Vagina (tissue), 2 donors: ENCODE measurements around the gene PTH2. TPM values are rescaled to one million over a fixed set of nuclear protein-coding genes. Genes with fewer than 3 reads are reported as not detected.

Experiments
- DNase-seq, 2 donors: peaks; one replicate each; pipeline ENCODE4 v3.0.0-alpha.2; 2017; ENCODE audit errors: extremely low spot score in 2 of 2
- H3K27ac ChIP-seq: fragments of 200-600 bp; sonication (generic); one replicate; pipeline ENCODE4 v1.5.1; 2019
- H3K27me3 ChIP-seq: fragments of 200-600 bp; sonication (generic); one replicate; pipeline ENCODE4 v1.5.1; 2019
- H3K36me3 ChIP-seq, 2 donors: fragments of 200-600 bp; sonication (generic); one replicate each; pipeline ENCODE4 v1.5.1; 2017 to 2019
- H3K4me1 ChIP-seq: fragments of 200-600 bp; sonication (generic); one replicate; pipeline ENCODE4 v1.5.1; 2019
- H3K4me3 ChIP-seq, 2 donors: fragments of 200-600 bp; sonication (generic); 1 replicate in 1 of 2; 2 replicates in 1 of 2; pipeline ENCODE4 v1.5.1; 2016 to 2019
- H3K9me3 ChIP-seq: fragments of 200-600 bp; sonication (generic); one replicate; pipeline ENCODE4 v1.5.1; 2019
- CTCF ChIP-seq, 3 experiments: fragments of 450-650 bp in 2 of 3; fragments of 200-600 bp in 1 of 3; sonication (generic) in 1 of 3; IDR thresholded peaks; one replicate each; pipeline ENCODE4 v1.5.1; 2017 to 2019; ENCODE audit warnings: antibody characterized with exemption in 3 of 3, mild to moderate bottlenecking in 2 of 3, moderate library complexity in 2 of 3
- POLR2A ChIP-seq, 2 donors: fragments of 450-650 bp; IDR thresholded peaks; one replicate each; pipeline ENCODE4 v1.6.1; 2017; ENCODE audit warnings: antibody characterized with exemption in 2 of 2, mild to moderate bottlenecking in 2 of 2, moderate library complexity in 2 of 2
- POLR2AphosphoS5 ChIP-seq, 2 donors: sonication (generic); formaldehyde crosslinking; IDR thresholded peaks; one replicate each; pipeline ENCODE4 v1.9.0; 2017; ENCODE audit warnings: antibody characterized with exemption in 2 of 2, mild to moderate bottlenecking in 2 of 2, low read depth in 1 of 2; ENCODE audit not compliant: insufficient read depth in 1 of 2
- intact Hi-C: fragments of 100-400 bp; cut with DNase I; formaldehyde crosslinking; loops from one replicate; pipeline ENCODE4 v1.15.1; 2023
- total RNA-seq: library from RNA; depleted of rRNA; stranded (reverse); fragments of >200 nt; gene quantifications from one replicate; pipeline ENCODE4 v1.2.3, GENCODE V29; 2016

The PTH2 gene
- total RNA-seq, 1 donor from 2014 or later = not detected

- H3K36me3 ChIP-seq = no peaks in the 10 kb centered on the region
- H3K4me1 ChIP-seq = no peaks in the 10 kb centered on the region
- no peak overlapping the region for H3K4me3 ChIP-seq
- H3K27ac ChIP-seq = no peak overlapping the region
- no peaks in the 10 kb centered on the region for H3K9me3 ChIP-seq
- no peaks in the 10 kb centered on the region for H3K27me3 ChIP-seq
- no peak for TF ChIP-seq POLR2A (IDR thresholded peaks at IDR 0.05)
- DNase-seq = no peak
- intact Hi-C loops = no loop called here
These were observed 33.8 kb downstream of the PTH2 start for GRCh38 chr19:49389406-49389805.

GRCh38 chr19:49387936-49388372, 35.3 kb downstream of the PTH2 start, which contains the start of gene KASH5:
TSS of gene KASH5 (plus strand) at chr19:49388249. CDS start at chr19:49390884, 2,635 bp downstream.
- Histone ChIP-seq H3K27me3 (no peaks in the 10 kb centered on the region), H3K27ac (no peak within 1 kb of the TSS), H3K4me3 (no peak within 1 kb of the TSS), H3K4me1 (no peaks in the 10 kb centered on the region), H3K36me3 (no peaks in the 10 kb centered on the region), H3K9me3 (no peaks in the 10 kb centered on the region)
- intact Hi-C loops = no loop called here
- no peak for DNase-seq
- TF ChIP-seq POLR2AphosphoS5 (IDR thresholded peaks at IDR 0.05; ENCODE audit: insufficient read depth in 1 of 2, low read depth in 1 of 2) (no peak), CTCF (IDR thresholded peaks at IDR 0.05) (no peak), POLR2A (IDR thresholded peaks at IDR 0.05) (no peak)

GRCh38 chr19:49383599-49383998, 39.6 kb downstream of the PTH2 start:
- Histone ChIP-seq H3K4me1 (no peaks in the 10 kb centered on the region), H3K27ac (no peak overlapping the region), H3K27me3 (no peaks in the 10 kb centered on the region), H3K4me3 (no peak overlapping the region), H3K36me3 (no peaks in the 10 kb centered on the region), H3K9me3 (no peaks in the 10 kb centered on the region)
- intact Hi-C loops = no loop called here
- no peak for DNase-seq
- no peak for TF ChIP-seq CTCF (IDR thresholded peaks at IDR 0.05)
- no peak for TF ChIP-seq POLR2A (IDR thresholded peaks at IDR 0.05)
- no peak for TF ChIP-seq POLR2AphosphoS5 (IDR thresholded peaks at IDR 0.05; ENCODE audit: insufficient read depth in 1 of 2, low read depth in 1 of 2)

- DNase-seq = no peak
- H3K4me3 ChIP-seq = no peak overlapping the region
- intact Hi-C loops = no loop called here
- H3K4me1 ChIP-seq = no peaks in the 10 kb centered on the region
- H3K27me3 ChIP-seq = no peaks in the 10 kb centered on the region
- TF ChIP-seq POLR2A (IDR thresholded peaks at IDR 0.05) (no peak), POLR2AphosphoS5 (IDR thresholded peaks at IDR 0.05; ENCODE audit: insufficient read depth in 1 of 2, low read depth in 1 of 2) (no peak), CTCF (IDR thresholded peaks at IDR 0.05) (no peak)
- H3K27ac ChIP-seq = no peak overlapping the region
- H3K36me3 ChIP-seq = no peaks in the 10 kb centered on the region
- H3K9me3 ChIP-seq = no peaks in the 10 kb centered on the region
These were observed 40.6 kb downstream of the PTH2 start for GRCh38 chr19:49382639-49383038.

- H3K4me3 ChIP-seq = no peak overlapping the region
- no peak overlapping the region for H3K27ac ChIP-seq
- H3K36me3 ChIP-seq = no peaks in the 10 kb centered on the region
- TF ChIP-seq POLR2A (IDR thresholded peaks at IDR 0.05) (no peak), POLR2AphosphoS5 (IDR thresholded peaks at IDR 0.05; ENCODE audit: insufficient read depth in 1 of 2, low read depth in 1 of 2) (no peak), CTCF (IDR thresholded peaks at IDR 0.05) (no peak)
- DNase-seq = no peak
- no peaks in the 10 kb centered on the region for H3K9me3 ChIP-seq
- H3K27me3 ChIP-seq = no peaks in the 10 kb centered on the region
- no peaks in the 10 kb centered on the region for H3K4me1 ChIP-seq
- intact Hi-C loops = no loop called here
These were observed 42.9 kb downstream of the PTH2 start for GRCh38 chr19:49380391-49380790.
